HEK293 (cell line): ENCODE results near the gene INTS7.
A peak's percentile ranks its signal among the peaks of the same experiment; 100 is the strongest.

Source experiments
- GLI2 ChIP-seq: fragments of 450-650 bp; formaldehyde crosslinking; IDR thresholded peaks from 2 replicates; pipeline ENCODE4; 2017; ENCODE audit warnings: missing biosample characterization, missing genetic modification characterization, low read depth, borderline replicate concordance
- KLF7 ChIP-seq: fragments of 450-650 bp; formaldehyde crosslinking; IDR thresholded peaks from 2 replicates; pipeline ENCODE4 v1.5.1; 2016; ENCODE audit warnings: missing biosample characterization, missing genetic modification characterization, borderline replicate concordance
- MEIS1 ChIP-seq: sonication (generic); formaldehyde crosslinking; IDR thresholded peaks from 2 replicates; pipeline ENCODE4 v1.8.1; 2022; ENCODE audit warnings: missing genetic modification reagents, mild to moderate bottlenecking, borderline replicate concordance
- MZF1 ChIP-seq: fragments of 450-650 bp; formaldehyde crosslinking; IDR thresholded peaks from 2 replicates; pipeline ENCODE4 v1.5.1; 2017; ENCODE audit warnings: missing biosample characterization, missing genetic modification characterization, borderline replicate concordance
- PRDM1 ChIP-seq: fragments of 450-650 bp; formaldehyde crosslinking; IDR thresholded peaks from 2 replicates; pipeline ENCODE4; 2016; ENCODE audit warnings: missing biosample characterization, missing genetic modification characterization
- REPIN1 ChIP-seq: fragments of 450-650 bp; formaldehyde crosslinking; IDR thresholded peaks from 2 replicates; pipeline ENCODE4 v1.5.1; 2017; ENCODE audit warnings: missing biosample characterization, missing genetic modification characterization, low read depth
- ZBTB17 ChIP-seq: fragments of 450-650 bp; formaldehyde crosslinking; IDR thresholded peaks from 2 replicates; pipeline ENCODE4 v1.5.1; 2016; ENCODE audit warnings: missing biosample characterization, missing genetic modification characterization
- ZBTB8A ChIP-seq: fragments of 450-650 bp; formaldehyde crosslinking; IDR thresholded peaks from 2 replicates; pipeline ENCODE4 v1.5.1; 2016; ENCODE audit warnings: missing biosample characterization, missing genetic modification characterization
- ZFHX2 ChIP-seq: fragments of 450-650 bp; formaldehyde crosslinking; conservative IDR thresholded peaks from 2 replicates; pipeline ENCODE4 v1.5.1; 2016; ENCODE audit warnings: missing biosample characterization, missing genetic modification characterization
- ZFP37 ChIP-seq: fragments of 450-650 bp; formaldehyde crosslinking; IDR thresholded peaks from 2 replicates; pipeline ENCODE4 v1.5.1; 2016; ENCODE audit warnings: missing biosample characterization, missing genetic modification characterization
- ZNF132 ChIP-seq: fragments of 450-650 bp; formaldehyde crosslinking; IDR thresholded peaks from 2 replicates; pipeline ENCODE4 v1.5.1; 2017; ENCODE audit warnings: missing biosample characterization, missing genetic modification characterization, borderline replicate concordance
- ZNF133 ChIP-seq: fragments of 450-650 bp; formaldehyde crosslinking; IDR thresholded peaks from 2 replicates; pipeline ENCODE4 v1.5.1; 2016; ENCODE audit warnings: missing biosample characterization, missing genetic modification characterization
- ZNF146 ChIP-seq: fragments of 450-650 bp; formaldehyde crosslinking; IDR thresholded peaks from 2 replicates; pipeline ENCODE4 v1.5.1; 2016; ENCODE audit warnings: missing biosample characterization, missing genetic modification characterization
- ZNF169 ChIP-seq: fragments of 450-650 bp; formaldehyde crosslinking; IDR thresholded peaks from 2 replicates; pipeline ENCODE4 v1.5.1; 2016; ENCODE audit warnings: missing biosample characterization, missing genetic modification characterization
- ZNF391 ChIP-seq: fragments of 450-650 bp; formaldehyde crosslinking; IDR thresholded peaks from 2 replicates; pipeline ENCODE4 v1.5.1; 2016; ENCODE audit warnings: low read depth, missing biosample characterization, missing genetic modification characterization, borderline replicate concordance
- ZNF530 ChIP-seq: fragments of 450-650 bp; formaldehyde crosslinking; IDR thresholded peaks from 2 replicates; pipeline ENCODE4 v1.5.1; 2016; ENCODE audit warnings: low read depth, missing biosample characterization, missing genetic modification characterization
- ZNF544 ChIP-seq: fragments of 450-650 bp; formaldehyde crosslinking; IDR thresholded peaks from 2 replicates; pipeline ENCODE4 v1.5.0; 2017; ENCODE audit warnings: missing biosample characterization, missing genetic modification characterization
- ZNF600 ChIP-seq: fragments of 450-650 bp; formaldehyde crosslinking; IDR thresholded peaks from 2 replicates; pipeline ENCODE4 v1.5.1; 2016; ENCODE audit warnings: missing biosample characterization, missing genetic modification characterization
- ZNF664 ChIP-seq: fragments of 450-650 bp; formaldehyde crosslinking; IDR thresholded peaks from 2 replicates; pipeline ENCODE4 v1.5.1; 2016; ENCODE audit warnings: missing biosample characterization, missing genetic modification characterization
- ZNF792 ChIP-seq: fragments of 450-650 bp; formaldehyde crosslinking; IDR thresholded peaks from 2 replicates; pipeline ENCODE4 v1.5.1; 2016; ENCODE audit warnings: missing biosample characterization, missing genetic modification characterization
- ZSCAN30 ChIP-seq: fragments of 450-650 bp; IDR thresholded peaks from 2 replicates; pipeline ENCODE4 v1.5.1; 2018; ENCODE audit warnings: missing biosample characterization, mild to moderate bottlenecking, missing genetic modification characterization, moderate library complexity
- TF ChIP-seq, protein P1 (sequence below): fragments of 450-650 bp; formaldehyde crosslinking; IDR thresholded peaks from 2 replicates; pipeline ENCODE4 v1.5.1; 2017; ENCODE audit warnings: missing biosample characterization, missing genetic modification characterization
- TF ChIP-seq, protein P2 (sequence below): fragments of 450-650 bp; formaldehyde crosslinking; IDR thresholded peaks from 2 replicates; pipeline ENCODE4 v1.5.1; 2016; ENCODE audit warnings: missing biosample characterization, missing genetic modification characterization
- TF ChIP-seq, protein P3 (sequence below): fragments of 450-650 bp; formaldehyde crosslinking; IDR thresholded peaks from 2 replicates; pipeline ENCODE4 v1.5.1; 2016; ENCODE audit warnings: missing biosample characterization, missing genetic modification characterization
- TF ChIP-seq, protein P4 (sequence below): fragments of 450-650 bp; formaldehyde crosslinking; IDR thresholded peaks from 2 replicates; pipeline ENCODE4 v1.5.1; 2016; ENCODE audit warnings: missing biosample characterization, missing genetic modification characterization
- TF ChIP-seq, protein P5 (sequence below): fragments of 450-650 bp; formaldehyde crosslinking; conservative IDR thresholded peaks from 2 replicates; pipeline ENCODE4 v1.5.1; 2016; ENCODE audit warnings: low read depth, missing biosample characterization, missing genetic modification characterization
- TF ChIP-seq, protein P6 (sequence below): fragments of 450-650 bp; formaldehyde crosslinking; IDR thresholded peaks from 2 replicates; pipeline ENCODE4 v1.5.1; 2016; ENCODE audit warnings: missing biosample characterization, missing genetic modification characterization

The INTS7 gene

DNA sequence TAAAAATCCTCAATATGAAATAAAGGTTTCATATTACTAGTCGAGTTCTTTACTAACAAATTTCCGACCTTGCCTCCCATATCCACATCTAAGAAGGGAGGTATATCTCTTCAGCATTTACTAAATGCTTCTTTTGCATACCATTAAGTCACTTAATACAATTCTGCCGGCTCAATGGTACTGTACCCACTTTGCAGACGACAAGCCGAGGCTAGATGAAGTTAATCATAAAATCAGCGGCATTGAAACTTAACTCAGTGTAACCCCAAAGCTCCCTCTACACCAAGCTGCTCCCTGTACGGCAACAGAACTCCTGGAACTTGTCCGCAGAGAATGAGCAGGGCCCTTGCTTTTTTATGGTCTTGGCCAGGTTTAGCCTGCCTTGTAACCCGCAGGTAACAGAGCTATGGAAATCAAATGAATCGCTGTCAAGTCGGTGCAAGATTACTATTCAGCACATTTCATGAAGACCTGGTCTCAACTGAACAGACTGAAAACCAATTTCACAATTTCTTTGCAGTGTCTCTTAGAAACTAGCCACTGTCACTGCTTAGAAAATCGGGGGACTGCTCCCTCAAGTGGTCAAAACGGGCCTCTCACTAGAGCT is 738 bp downstream of the INTS7 start (continued):
- TF ChIP-seq MZF1 (tag by site-specific recombination) (no peak), MEIS1 (no peak), ZNF664 (peak; percentile 59; the same call in 1 of the 2 replicates), ZNF146 (tag by site-specific recombination) (no peak), ZNF600 (tag by site-specific recombination) (0 out of 2 replicates have a peak, but pooled peaks have one; percentile 13), ZFP37 (tag by site-specific recombination) (no peak), REPIN1 (tag by site-specific recombination) (no peak), ZBTB8A (tag by site-specific recombination) (no peak), GLI2 (no peak), ZNF132 (no peak), ZNF169 (tag by site-specific recombination) (no peak), KLF7 (tag by site-specific recombination) (0 out of 2 replicates have a peak, but pooled peaks have one; percentile 14), ZNF792 (no peak), ZNF530 (tag by site-specific recombination) (no peak), ZFHX2 (tag by site-specific recombination) (no peak), ZSCAN30 (tag by site-specific recombination) (no peak), PRDM1 (tag by site-specific recombination) (peak; percentile 51; the same call in 1 of the 2 replicates), ZNF391 (no peak), ZNF133 (tag by site-specific recombination) (no peak), ZNF544 (no peak), ZBTB17 (tag by site-specific recombination) (no peak)
- TF ChIP-seq, protein P1, sequence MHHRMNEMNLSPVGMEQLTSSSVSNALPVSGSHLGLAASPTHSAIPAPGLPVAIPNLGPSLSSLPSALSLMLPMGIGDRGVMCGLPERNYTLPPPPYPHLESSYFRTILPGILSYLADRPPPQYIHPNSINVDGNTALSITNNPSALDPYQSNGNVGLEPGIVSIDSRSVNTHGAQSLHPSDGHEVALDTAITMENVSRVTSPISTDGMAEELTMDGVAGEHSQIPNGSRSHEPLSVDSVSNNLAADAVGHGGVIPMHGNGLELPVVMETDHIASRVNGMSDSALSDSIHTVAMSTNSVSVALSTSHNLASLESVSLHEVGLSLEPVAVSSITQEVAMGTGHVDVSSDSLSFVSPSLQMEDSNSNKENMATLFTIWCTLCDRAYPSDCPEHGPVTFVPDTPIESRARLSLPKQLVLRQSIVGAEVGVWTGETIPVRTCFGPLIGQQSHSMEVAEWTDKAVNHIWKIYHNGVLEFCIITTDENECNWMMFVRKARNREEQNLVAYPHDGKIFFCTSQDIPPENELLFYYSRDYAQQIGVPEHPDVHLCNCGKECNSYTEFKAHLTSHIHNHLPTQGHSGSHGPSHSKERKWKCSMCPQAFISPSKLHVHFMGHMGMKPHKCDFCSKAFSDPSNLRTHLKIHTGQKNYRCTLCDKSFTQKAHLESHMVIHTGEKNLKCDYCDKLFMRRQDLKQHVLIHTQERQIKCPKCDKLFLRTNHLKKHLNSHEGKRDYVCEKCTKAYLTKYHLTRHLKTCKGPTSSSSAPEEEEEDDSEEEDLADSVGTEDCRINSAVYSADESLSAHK (tag by site-specific recombination), result no peak
- TF ChIP-seq, protein P2, sequence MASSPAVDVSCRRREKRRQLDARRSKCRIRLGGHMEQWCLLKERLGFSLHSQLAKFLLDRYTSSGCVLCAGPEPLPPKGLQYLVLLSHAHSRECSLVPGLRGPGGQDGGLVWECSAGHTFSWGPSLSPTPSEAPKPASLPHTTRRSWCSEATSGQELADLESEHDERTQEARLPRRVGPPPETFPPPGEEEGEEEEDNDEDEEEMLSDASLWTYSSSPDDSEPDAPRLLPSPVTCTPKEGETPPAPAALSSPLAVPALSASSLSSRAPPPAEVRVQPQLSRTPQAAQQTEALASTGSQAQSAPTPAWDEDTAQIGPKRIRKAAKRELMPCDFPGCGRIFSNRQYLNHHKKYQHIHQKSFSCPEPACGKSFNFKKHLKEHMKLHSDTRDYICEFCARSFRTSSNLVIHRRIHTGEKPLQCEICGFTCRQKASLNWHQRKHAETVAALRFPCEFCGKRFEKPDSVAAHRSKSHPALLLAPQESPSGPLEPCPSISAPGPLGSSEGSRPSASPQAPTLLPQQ (tag by site-specific recombination), result no peak
- TF ChIP-seq, protein P3, sequence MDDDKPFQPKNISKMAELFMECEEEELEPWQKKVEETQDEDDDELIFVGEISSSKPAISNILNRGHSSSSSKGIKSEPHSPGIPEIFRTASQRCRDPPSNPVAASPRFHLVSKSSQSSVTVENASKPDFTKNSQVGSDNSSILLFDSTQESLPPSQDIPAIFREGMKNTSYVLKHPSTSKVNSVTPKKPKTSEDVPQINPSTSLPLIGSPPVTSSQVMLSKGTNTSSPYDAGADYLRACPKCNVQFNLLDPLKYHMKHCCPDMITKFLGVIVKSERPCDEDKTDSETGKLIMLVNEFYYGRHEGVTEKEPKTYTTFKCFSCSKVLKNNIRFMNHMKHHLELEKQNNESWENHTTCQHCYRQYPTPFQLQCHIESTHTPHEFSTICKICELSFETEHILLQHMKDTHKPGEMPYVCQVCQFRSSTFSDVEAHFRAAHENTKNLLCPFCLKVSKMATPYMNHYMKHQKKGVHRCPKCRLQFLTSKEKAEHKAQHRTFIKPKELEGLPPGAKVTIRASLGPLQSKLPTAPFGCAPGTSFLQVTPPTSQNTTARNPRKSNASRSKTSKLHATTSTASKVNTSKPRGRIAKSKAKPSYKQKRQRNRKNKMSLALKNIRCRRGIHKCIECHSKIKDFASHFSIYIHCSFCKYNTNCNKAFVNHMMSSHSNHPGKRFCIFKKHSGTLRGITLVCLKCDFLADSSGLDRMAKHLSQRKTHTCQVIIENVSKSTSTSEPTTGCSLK (tag by site-specific recombination), result no peak
- TF ChIP-seq, protein P4, sequence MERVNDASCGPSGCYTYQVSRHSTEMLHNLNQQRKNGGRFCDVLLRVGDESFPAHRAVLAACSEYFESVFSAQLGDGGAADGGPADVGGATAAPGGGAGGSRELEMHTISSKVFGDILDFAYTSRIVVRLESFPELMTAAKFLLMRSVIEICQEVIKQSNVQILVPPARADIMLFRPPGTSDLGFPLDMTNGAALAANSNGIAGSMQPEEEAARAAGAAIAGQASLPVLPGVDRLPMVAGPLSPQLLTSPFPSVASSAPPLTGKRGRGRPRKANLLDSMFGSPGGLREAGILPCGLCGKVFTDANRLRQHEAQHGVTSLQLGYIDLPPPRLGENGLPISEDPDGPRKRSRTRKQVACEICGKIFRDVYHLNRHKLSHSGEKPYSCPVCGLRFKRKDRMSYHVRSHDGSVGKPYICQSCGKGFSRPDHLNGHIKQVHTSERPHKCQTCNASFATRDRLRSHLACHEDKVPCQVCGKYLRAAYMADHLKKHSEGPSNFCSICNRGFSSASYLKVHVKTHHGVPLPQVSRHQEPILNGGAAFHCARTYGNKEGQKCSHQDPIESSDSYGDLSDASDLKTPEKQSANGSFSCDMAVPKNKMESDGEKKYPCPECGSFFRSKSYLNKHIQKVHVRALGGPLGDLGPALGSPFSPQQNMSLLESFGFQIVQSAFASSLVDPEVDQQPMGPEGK (tag by site-specific recombination), result no peak
- TF ChIP-seq, protein P5, sequence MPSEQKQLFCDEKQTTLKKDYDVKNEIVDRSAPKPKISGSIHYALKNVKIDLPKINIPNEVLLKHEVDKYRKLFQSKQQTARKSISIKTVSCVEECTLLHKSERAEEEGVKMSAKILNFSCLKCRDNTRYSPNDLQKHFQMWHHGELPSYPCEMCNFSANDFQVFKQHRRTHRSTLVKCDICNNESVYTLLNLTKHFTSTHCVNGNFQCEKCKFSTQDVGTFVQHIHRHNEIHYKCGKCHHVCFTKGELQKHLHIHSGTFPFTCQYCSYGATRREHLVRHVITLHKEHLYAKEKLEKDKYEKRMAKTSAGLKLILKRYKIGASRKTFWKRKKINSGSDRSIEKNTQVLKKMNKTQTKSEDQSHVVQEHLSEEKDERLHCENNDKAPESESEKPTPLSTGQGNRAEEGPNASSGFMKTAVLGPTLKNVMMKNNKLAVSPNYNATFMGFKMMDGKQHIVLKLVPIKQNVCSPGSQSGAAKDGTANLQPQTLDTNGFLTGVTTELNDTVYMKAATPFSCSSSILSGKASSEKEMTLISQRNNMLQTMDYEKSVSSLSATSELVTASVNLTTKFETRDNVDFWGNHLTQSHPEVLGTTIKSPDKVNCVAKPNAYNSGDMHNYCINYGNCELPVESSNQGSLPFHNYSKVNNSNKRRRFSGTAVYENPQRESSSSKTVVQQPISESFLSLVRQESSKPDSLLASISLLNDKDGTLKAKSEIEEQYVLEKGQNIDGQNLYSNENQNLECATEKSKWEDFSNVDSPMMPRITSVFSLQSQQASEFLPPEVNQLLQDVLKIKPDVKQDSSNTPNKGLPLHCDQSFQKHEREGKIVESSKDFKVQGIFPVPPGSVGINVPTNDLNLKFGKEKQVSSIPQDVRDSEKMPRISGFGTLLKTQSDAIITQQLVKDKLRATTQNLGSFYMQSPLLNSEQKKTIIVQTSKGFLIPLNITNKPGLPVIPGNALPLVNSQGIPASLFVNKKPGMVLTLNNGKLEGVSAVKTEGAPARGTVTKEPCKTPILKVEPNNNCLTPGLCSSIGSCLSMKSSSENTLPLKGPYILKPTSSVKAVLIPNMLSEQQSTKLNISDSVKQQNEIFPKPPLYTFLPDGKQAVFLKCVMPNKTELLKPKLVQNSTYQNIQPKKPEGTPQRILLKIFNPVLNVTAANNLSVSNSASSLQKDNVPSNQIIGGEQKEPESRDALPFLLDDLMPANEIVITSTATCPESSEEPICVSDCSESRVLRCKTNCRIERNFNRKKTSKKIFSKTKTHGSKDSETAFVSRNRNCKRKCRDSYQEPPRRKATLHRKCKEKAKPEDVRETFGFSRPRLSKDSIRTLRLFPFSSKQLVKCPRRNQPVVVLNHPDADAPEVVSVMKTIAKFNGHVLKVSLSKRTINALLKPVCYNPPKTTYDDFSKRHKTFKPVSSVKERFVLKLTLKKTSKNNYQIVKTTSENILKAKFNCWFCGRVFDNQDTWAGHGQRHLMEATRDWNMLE (tag by site-specific recombination), result no peak
- TF ChIP-seq, protein P6, sequence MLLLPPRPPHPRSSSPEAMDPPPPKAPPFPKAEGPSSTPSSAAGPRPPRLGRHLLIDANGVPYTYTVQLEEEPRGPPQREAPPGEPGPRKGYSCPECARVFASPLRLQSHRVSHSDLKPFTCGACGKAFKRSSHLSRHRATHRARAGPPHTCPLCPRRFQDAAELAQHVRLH (tag by site-specific recombination), result no peak
